Left ventricle myocardium inferior (tissue), 1 donor: ENCODE data around the gene ACACA. TPM values are rescaled to one million over a fixed set of nuclear protein-coding genes. Genes with fewer than 3 reads are reported as not detected.

Experiments
- DNase-seq: peaks from one replicate; pipeline ENCODE4 v3.0.0-alpha.2; 2020
- H3K27ac ChIP-seq: fragments of 200-600 bp; replicated peaks from 2 replicates; pipeline ENCODE4 v1.8.0; 2021
- H3K27me3 ChIP-seq: fragments of 200-600 bp; 2 replicates; pipeline ENCODE4 v1.8.0; 2021; ENCODE audit warnings: low read depth
- H3K36me3 ChIP-seq: fragments of 200-600 bp; 2 replicates; pipeline ENCODE4 v1.8.0; 2021
- H3K4me1 ChIP-seq: fragments of 200-600 bp; 2 replicates; pipeline ENCODE4 v1.8.0; 2021
- H3K4me3 ChIP-seq: fragments of 200-600 bp; 2 replicates; pipeline ENCODE4 v1.8.0; 2021; ENCODE audit warnings: mild to moderate bottlenecking, moderate library complexity
- H3K9me3 ChIP-seq: fragments of 200-600 bp; replicated peaks from 2 replicates; pipeline ENCODE4 v1.8.0; 2021
- intact Hi-C: fragments of 100-400 bp; cut with micrococcal nuclease; formaldehyde crosslinking; loops from one replicate; pipeline ENCODE4 v1.11.0; 2022
- total RNA-seq: library from RNA; stranded (reverse); fragmentation: NEBNext Ultra II Directional; extraction: Animal tissue kit (Norgen Biotek cat#: 25700); gene quantifications from one replicate; pipeline ENCODE4 v1.2.1, GENCODE V29; 2021
- TF ChIP-seq, protein P1 (sequence below): fragments of 200-600 bp; IDR thresholded peaks from 2 replicates; pipeline ENCODE4 v1.8.0; 2021; ENCODE audit warnings: antibody characterized with exemption, mild to moderate bottlenecking, borderline replicate concordance
- donor health status: DM: no; HTN: yes; CAD: no; lungs with severe emphysema.

Gene ACACA
- total RNA-seq, 1 donor from 2014 or later = 16.2 TPM

- Histone ChIP-seq H3K27ac (no peak overlapping the region), H3K36me3 (peaks cover 13% of the 10 kb centered on the region), H3K9me3 (no peaks in the 10 kb centered on the region), H3K4me1 (no peaks in the 10 kb centered on the region), H3K4me3 (no peak overlapping the region), H3K27me3 (no peaks in the 10 kb centered on the region)
- no peak for DNase-seq
- intact Hi-C loops = no loop called here
- TF ChIP-seq, protein P1, sequence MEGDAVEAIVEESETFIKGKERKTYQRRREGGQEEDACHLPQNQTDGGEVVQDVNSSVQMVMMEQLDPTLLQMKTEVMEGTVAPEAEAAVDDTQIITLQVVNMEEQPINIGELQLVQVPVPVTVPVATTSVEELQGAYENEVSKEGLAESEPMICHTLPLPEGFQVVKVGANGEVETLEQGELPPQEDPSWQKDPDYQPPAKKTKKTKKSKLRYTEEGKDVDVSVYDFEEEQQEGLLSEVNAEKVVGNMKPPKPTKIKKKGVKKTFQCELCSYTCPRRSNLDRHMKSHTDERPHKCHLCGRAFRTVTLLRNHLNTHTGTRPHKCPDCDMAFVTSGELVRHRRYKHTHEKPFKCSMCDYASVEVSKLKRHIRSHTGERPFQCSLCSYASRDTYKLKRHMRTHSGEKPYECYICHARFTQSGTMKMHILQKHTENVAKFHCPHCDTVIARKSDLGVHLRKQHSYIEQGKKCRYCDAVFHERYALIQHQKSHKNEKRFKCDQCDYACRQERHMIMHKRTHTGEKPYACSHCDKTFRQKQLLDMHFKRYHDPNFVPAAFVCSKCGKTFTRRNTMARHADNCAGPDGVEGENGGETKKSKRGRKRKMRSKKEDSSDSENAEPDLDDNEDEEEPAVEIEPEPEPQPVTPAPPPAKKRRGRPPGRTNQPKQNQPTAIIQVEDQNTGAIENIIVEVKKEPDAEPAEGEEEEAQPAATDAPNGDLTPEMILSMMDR = no peak
These were observed 125.8 kb downstream of the ACACA start for GRCh38 chr17:37280841-37281240.

DNA sequence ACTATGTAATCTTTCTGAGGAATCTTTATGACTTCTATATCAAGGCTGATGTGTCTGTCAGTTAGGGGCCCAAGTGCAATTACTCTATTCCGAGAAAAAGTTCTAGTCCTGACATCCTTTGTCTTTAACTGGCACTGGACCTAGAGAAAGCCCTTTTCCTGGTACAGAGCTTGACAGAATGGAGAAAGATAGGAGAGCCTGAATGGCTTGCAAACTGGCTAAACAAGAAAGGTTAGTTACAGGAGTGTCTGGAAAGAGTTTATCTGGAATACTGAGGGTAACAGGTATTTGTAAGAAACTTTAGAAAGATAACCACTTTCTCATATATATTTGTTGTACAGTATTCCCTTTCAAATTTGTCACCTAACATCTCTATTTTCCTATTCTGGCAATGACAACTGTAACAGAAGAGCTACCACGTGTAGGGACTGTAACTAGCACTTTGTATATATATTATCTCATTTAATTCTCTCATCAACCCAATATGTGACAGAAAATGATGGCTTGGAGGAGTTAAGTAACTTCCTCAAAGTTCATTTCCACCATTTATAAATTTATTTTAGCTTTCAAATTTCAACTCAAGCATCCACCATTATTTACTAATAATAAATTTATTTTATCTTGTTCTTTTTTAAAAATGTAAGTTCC, 128.3 kb downstream of the ACACA start:
- H3K27me3 ChIP-seq = no peaks in the 10 kb centered on the region
- DNase-seq = no peak
- TF ChIP-seq, protein P1 = no peak
- no peaks in the 10 kb centered on the region for H3K9me3 ChIP-seq
- H3K27ac ChIP-seq = no peak overlapping the region
- H3K4me3 ChIP-seq = no peak overlapping the region
- H3K4me1 ChIP-seq = no peaks in the 10 kb centered on the region
- peaks cover 35% of the 10 kb centered on the region for H3K36me3 ChIP-seq
- intact Hi-C loops = no loop called here

DNA sequence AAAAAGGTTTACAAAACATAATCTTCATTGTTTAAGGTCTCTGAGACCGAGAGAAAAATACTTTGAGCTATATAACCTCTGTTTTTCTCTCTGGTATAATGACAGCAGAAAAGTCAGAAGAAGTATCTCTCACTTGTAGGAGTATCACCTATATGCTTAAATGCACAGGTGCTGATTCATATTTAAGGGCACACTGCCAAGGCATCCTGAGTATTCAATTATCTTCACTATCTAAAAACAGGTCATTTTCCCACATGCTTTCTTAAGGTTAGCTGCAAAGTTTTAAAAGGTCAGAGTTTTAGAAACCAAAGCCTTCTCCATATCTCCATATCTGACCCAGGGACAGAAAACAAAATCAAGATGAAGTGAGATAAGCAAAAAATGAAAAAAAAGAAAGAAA, 130.2 kb downstream of the ACACA start:
- DNase-seq = no peak
- TF ChIP-seq, protein P1 = no peak
- H3K27ac ChIP-seq = no peak overlapping the region
- no peak overlapping the region for H3K4me3 ChIP-seq
- no peaks in the 10 kb centered on the region for H3K27me3 ChIP-seq
- intact Hi-C loops = no loop called here
- no peaks in the 10 kb centered on the region for H3K4me1 ChIP-seq
- peaks cover 37% of the 10 kb centered on the region for H3K36me3 ChIP-seq
- no peaks in the 10 kb centered on the region for H3K9me3 ChIP-seq

- Histone ChIP-seq H3K4me3 (no peak overlapping the region), H3K36me3 (peaks cover 46% of the 10 kb centered on the region), H3K27me3 (no peaks in the 10 kb centered on the region), H3K9me3 (no peaks in the 10 kb centered on the region), H3K4me1 (no peaks in the 10 kb centered on the region), H3K27ac (no peak overlapping the region)
- DNase-seq = no peak
- intact Hi-C loops = no loop called here
- TF ChIP-seq, protein P1 = no peak
These were observed 132.2 kb downstream of the ACACA start for GRCh38 chr17:37274461-37274860.

- peaks cover 53% of the 10 kb centered on the region for H3K36me3 ChIP-seq
These were observed 133.1 kb downstream of the ACACA start for GRCh38 chr17:37273409-37274051.

More at GRCh38 chr17:37273409-37274051, 133.1 kb downstream of the ACACA start:
- DNase-seq = no peak
- Histone ChIP-seq H3K4me3 (no peak overlapping the region), H3K27ac (no peak overlapping the region), H3K9me3 (no peaks in the 10 kb centered on the region), H3K4me1 (no peaks in the 10 kb centered on the region), H3K27me3 (no peaks in the 10 kb centered on the region)
- TF ChIP-seq, protein P1 = no peak
- intact Hi-C loops = no loop called here
